Panc1 (cell line): Measurements from ENCODE around the gene NIF3L1. TPM values are rescaled to one million over a fixed set of nuclear protein-coding genes. Genes with fewer than 3 reads are reported as not detected.

Experiments
- ATAC-seq: fragments of 200-7000 bp; cut with Tn5 transposase; 2 replicates; pipeline ENCODE4 v1.9.1; 2020; ENCODE audit warnings: mild to moderate bottlenecking, moderate library complexity
- BruUV-seq: library from RNA; stranded (reverse); fragments of 400-500 nt; replicated peaks from 2 replicates; lab custom pipeline; 2021; lab: Mats Ljungman, UMichigan
- CTCF ChIA-PET: fragments of 300-600 bp; sonication (Branson Sonifier 250); formaldehyde crosslinking; loops from one replicate; lab custom pipeline; 2022; ENCODE audit warnings: antibody characterized with exemption; lab: Charles Lee
- POLR2A ChIA-PET: fragments of 300-600 bp; sonication (Branson Sonifier 250); formaldehyde crosslinking; loops from one replicate; lab custom pipeline; 2022; ENCODE audit warnings: antibody characterized with exemption; lab: Charles Lee
- DNase-seq: peaks from one replicate; pipeline ENCODE4 v3.0.0-alpha.2; 2010; ENCODE audit warnings: low read depth, low spot score
- H3K27ac ChIP-seq: 2 replicates; pipeline ENCODE4 v1.5.1; 2011; ENCODE audit warnings: mild to moderate bottlenecking, low read length, inconsistent platforms
- H3K27me3 ChIP-seq: fragments of 200-500 bp; sonication (Bioruptor generic); 2 replicates; pipeline ENCODE4 v1.6.0; 2014; ENCODE audit warnings: low read length, inconsistent platforms; ENCODE audit not compliant: control insufficient read depth, insufficient read depth
- H3K36me3 ChIP-seq: fragments of 200-500 bp; sonication (Bioruptor generic); 2 replicates; pipeline ENCODE4 v1.5.1; 2014; ENCODE audit warnings: inconsistent platforms, mild to moderate bottlenecking, low read length, moderate library complexity; ENCODE audit not compliant: control insufficient read depth, insufficient read depth
- H3K4me1 ChIP-seq: 2 replicates; pipeline ENCODE4 v1.5.1; 2011; ENCODE audit warnings: inconsistent platforms, mild to moderate bottlenecking, low read length, moderate library complexity; ENCODE audit not compliant: control insufficient read depth, insufficient read depth
- H3K4me3 ChIP-seq, 2 experiments: 2 replicates each; pipeline ENCODE4 v1.5.1; 2011 to 2012; ENCODE audit warnings: low read depth in 2 of 2, low read length in 2 of 2, mild to moderate bottlenecking in 2 of 2, inconsistent platforms in 1 of 2, moderate library complexity in 1 of 2
- H3K9me3 ChIP-seq: fragments of 200-500 bp; sonication (Bioruptor generic); 2 replicates; pipeline ENCODE4 v1.5.1; 2014; ENCODE audit warnings: low read depth, mild to moderate bottlenecking, inconsistent platforms, low read length, moderate library complexity; ENCODE audit not compliant: control insufficient read depth, insufficient read depth
- CTCF ChIP-seq: fragments of 450-650 bp; IDR thresholded peaks from 2 replicates; pipeline ENCODE4 v1.5.1; 2017; ENCODE audit warnings: mild to moderate bottlenecking
- POLR2AphosphoS5 ChIP-seq: IDR thresholded peaks from 2 replicates; pipeline ENCODE4 v1.6.1; 2012; ENCODE audit warnings: mild to moderate bottlenecking, low read depth, low read length, moderate library complexity
- REST ChIP-seq, 2 experiments: IDR thresholded peaks; 2 replicates each; pipeline ENCODE4 v1.6.1; 2011 to 2012; ENCODE audit warnings: low read depth in 2 of 2, control low read depth in 1 of 2, low read length in 1 of 2, mild to moderate bottlenecking in 1 of 2, moderate library complexity in 1 of 2; ENCODE audit not compliant: insufficient read depth in 1 of 2
- SIN3A ChIP-seq: IDR thresholded peaks from 2 replicates; pipeline ENCODE4 v1.6.1; 2012; ENCODE audit warnings: low read depth, mild to moderate bottlenecking, low read length, moderate library complexity, borderline replicate concordance; ENCODE audit not compliant: insufficient read depth
- TCF7L2 ChIP-seq: IDR thresholded peaks from 2 replicates; pipeline ENCODE4 v1.6.1; 2011; ENCODE audit warnings: mild to moderate bottlenecking, low read depth, low read length, inconsistent platforms
- in situ Hi-C: cut with HindIII; loops from 2 replicates; pipeline ENCODE4 v1.10.0; 2016; ENCODE audit warnings: low sequenced_read_pairs, low pct_unique_long_range_greater_than_20kb
- intact Hi-C: fragments of 100-400 bp; cut with micrococcal nuclease; formaldehyde crosslinking; loops from one replicate; pipeline ENCODE4 v1.10.0; 2022; ENCODE audit not compliant: unreplicated experiment
- total RNA-seq: library from RNA; stranded (reverse); gene quantifications from one replicate; pipeline ENCODE4 v1.2.1, GENCODE V29; 2021; ENCODE audit not compliant: unreplicated experiment

The NIF3L1 gene
- total RNA-seq, 1 experiment from 2014 or later: 37.4 TPM

GRCh38 chr2:200950378-200950777 is 61.2 kb downstream of the NIF3L1 start:
- Histone ChIP-seq H3K27me3 (no peaks in the 10 kb centered on the region), H3K4me3 (no peak overlapping the region), H3K36me3 (peaks cover 36% of the 10 kb centered on the region), H3K27ac (no peak overlapping the region), H3K9me3 (no peaks in the 10 kb centered on the region), H3K4me1 (peaks cover under 1% of the 10 kb centered on the region; the same call in 1 of the 2 replicates)
- no TSS peak for BruUV-seq
- POLR2A ChIA-PET: no interaction called here
- CTCF ChIA-PET: interaction anchor here (0.6 kb wide), 1 partner anchor 119 kb away, joined by 3 read pairs; no protein-coding TSS in a partner anchor
- intact Hi-C loops (no loop called here), in situ Hi-C loops (no loop called here)
- no peak for DNase-seq
- no peak for ATAC-seq
- TF ChIP-seq CTCF (no peak), TCF7L2 (no peak), REST (IDR thresholded peaks at IDR 0.05; ENCODE audit: insufficient read depth in 1 of 2, low read depth in 2 of 2, low read length in 1 of 2) (no peak), POLR2AphosphoS5 (no peak), SIN3A (no peak)

Other genes with a start within 250 kb of the NIF3L1 start
- 247 TPM for gene BZW1, start 77.5 kb upstream of the NIF3L1 start, total RNA-seq
- gene CLK1, start 24.7 kb upstream of the NIF3L1 start, total RNA-seq: 46.6 TPM
- gene PPIL3, start 294 bp upstream of the NIF3L1 start, total RNA-seq: 12.2 TPM
- gene ORC2, start 74.3 kb downstream of the NIF3L1 start, total RNA-seq: 41.8 TPM
- 12.0 TPM for gene HYCC2, start 182.3 kb downstream of the NIF3L1 start, total RNA-seq
- 88.6 TPM for gene NDUFB3, start 182.6 kb downstream of the NIF3L1 start, total RNA-seq
- gene CFLAR, start 226.8 kb downstream of the NIF3L1 start, total RNA-seq: 46.3 TPM